HEK293 (cell line): ENCODE results near the gene ZBTB48.

ENCODE experiments used
- CTCF ChIA-PET: fragments of 350-600 bp; formaldehyde crosslinking; extraction: SDS; loops from one replicate; lab custom pipeline; 2021; ENCODE audit warnings: antibody characterized with exemption; lab: Yijun Ruan, JAX
- POLR2A ChIA-PET: fragments of 300-600 bp; formaldehyde crosslinking; extraction: SDS; loops from one replicate; lab custom pipeline; 2020; ENCODE audit warnings: antibody characterized with exemption, inconsistent platforms; lab: Yijun Ruan, JAX
- H3K27ac ChIP-seq: fragments of 200-500 bp; sonication (Bioruptor generic); 2 replicates; pipeline ENCODE4 v1.5.1; 2014; ENCODE audit warnings: low read depth, low read length, control low read depth, inconsistent platforms; ENCODE audit errors: extremely low read depth
- H3K36me3 ChIP-seq, 2 experiments: fragments of 200-500 bp in 1 of 2; sonication (Bioruptor generic) in 1 of 2; 1 replicate in 1 of 2; 2 replicates in 1 of 2; pipeline ENCODE4 v1.5.1; 2014 to 2017; ENCODE audit warnings: inconsistent platforms in 2 of 2, low read length in 2 of 2; ENCODE audit not compliant: control insufficient read depth in 2 of 2, insufficient read depth in 1 of 2
- H3K4me1 ChIP-seq: fragments of 200-500 bp; sonication (Bioruptor generic); 2 replicates; pipeline ENCODE4 v1.5.1; 2014; ENCODE audit warnings: mild to moderate bottlenecking, low read length, inconsistent platforms; ENCODE audit not compliant: control insufficient read depth, insufficient read depth
- H3K4me3 ChIP-seq: 2 replicates; pipeline ENCODE4 v1.5.1; 2011; ENCODE audit warnings: low read depth, mild to moderate bottlenecking, control low read depth, low read length, moderate library complexity
- H3K9me3 ChIP-seq: fragments of 200-500 bp; sonication (Bioruptor generic); 2 replicates; pipeline ENCODE4 v1.5.1; 2014; ENCODE audit warnings: low read depth, low read length, inconsistent platforms; ENCODE audit not compliant: control insufficient read depth, insufficient read depth
- GLIS1 ChIP-seq: fragments of 450-650 bp; formaldehyde crosslinking; IDR thresholded peaks from 2 replicates; pipeline ENCODE4 v1.5.1; 2016; ENCODE audit warnings: missing biosample characterization, missing genetic modification characterization
- OSR2 ChIP-seq: fragments of 450-650 bp; formaldehyde crosslinking; IDR thresholded peaks from 2 replicates; pipeline ENCODE4 v1.5.1; 2016; ENCODE audit warnings: missing biosample characterization, missing genetic modification characterization
- ZIC2 ChIP-seq: fragments of 450-650 bp; formaldehyde crosslinking; IDR thresholded peaks from 2 replicates; pipeline ENCODE4 v1.5.1; 2016; ENCODE audit warnings: missing biosample characterization, missing genetic modification characterization
- ZNF214 ChIP-seq: fragments of 450-650 bp; formaldehyde crosslinking; IDR thresholded peaks from 2 replicates; pipeline ENCODE4 v1.5.1; 2017; ENCODE audit warnings: missing biosample characterization, mild to moderate bottlenecking, missing genetic modification characterization, borderline replicate concordance
- ZNF223 ChIP-seq: fragments of 450-650 bp; formaldehyde crosslinking; IDR thresholded peaks from 2 replicates; pipeline ENCODE4 v1.5.1; 2016; ENCODE audit warnings: missing biosample characterization, missing genetic modification characterization
- ZNF354C ChIP-seq: fragments of 450-650 bp; formaldehyde crosslinking; IDR thresholded peaks from 2 replicates; pipeline ENCODE4 v1.5.1; 2016; ENCODE audit warnings: missing biosample characterization, missing genetic modification characterization, low read depth, borderline replicate concordance
- ZNF76 ChIP-seq: fragments of 450-650 bp; formaldehyde crosslinking; IDR thresholded peaks from 2 replicates; pipeline ENCODE4; 2016; ENCODE audit warnings: low read depth, missing biosample characterization, missing genetic modification characterization, borderline replicate concordance
- ZNF830 ChIP-seq: fragments of 450-650 bp; IDR thresholded peaks from 2 replicates; pipeline ENCODE4 v1.5.0; 2018; ENCODE audit warnings: missing biosample characterization, missing genetic modification characterization, low read depth, mild to moderate bottlenecking, moderate library complexity
- ZSCAN16 ChIP-seq: fragments of 450-650 bp; formaldehyde crosslinking; IDR thresholded peaks from 2 replicates; pipeline ENCODE4 v1.5.1; 2016; ENCODE audit warnings: missing biosample characterization, missing genetic modification characterization
- TF ChIP-seq, protein P1 (sequence below): fragments of 450-650 bp; formaldehyde crosslinking; IDR thresholded peaks from 2 replicates; pipeline ENCODE4 v1.5.1; 2016; ENCODE audit warnings: missing biosample characterization, missing genetic modification characterization
- TF ChIP-seq, protein P2 (sequence below): fragments of 450-650 bp; formaldehyde crosslinking; IDR thresholded peaks from 2 replicates; pipeline ENCODE4 v1.5.1; 2016; ENCODE audit warnings: missing biosample characterization, missing genetic modification characterization
- TF ChIP-seq, protein P3 (sequence below): fragments of 450-650 bp; formaldehyde crosslinking; IDR thresholded peaks from 2 replicates; pipeline ENCODE4 v1.5.1; 2016; ENCODE audit warnings: missing biosample characterization, missing genetic modification characterization, borderline replicate concordance

ZBTB48 gene

DNA sequence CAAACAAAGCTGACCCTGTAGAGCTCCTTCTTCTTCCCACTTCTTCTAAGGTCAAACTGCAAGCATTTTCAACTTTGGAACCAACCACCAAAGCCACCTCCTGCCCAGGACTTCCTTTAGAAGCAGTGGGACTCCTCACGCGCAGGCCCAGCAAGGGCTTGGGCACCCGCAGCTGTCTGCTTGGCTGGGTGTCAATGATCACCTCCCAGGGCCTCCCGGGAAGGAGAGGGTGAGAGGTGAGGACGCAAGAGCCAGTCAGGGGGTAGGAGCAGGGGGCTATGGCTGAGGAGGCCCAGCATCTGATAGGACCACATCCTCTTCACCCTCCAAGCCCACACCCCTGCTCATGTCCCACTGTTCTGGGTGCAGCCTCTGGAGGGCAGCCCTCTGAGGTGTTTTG lies 12.6 kb downstream of the ZBTB48 start:
- TF ChIP-seq ZIC2 (tag by site-specific recombination) (peak; percentile 69), ZNF830 (tag by site-specific recombination) (no peak), ZNF76 (no peak), ZNF354C (tag by site-specific recombination) (no peak), GLIS1 (tag by site-specific recombination) (peak; percentile 63)
- TF ChIP-seq, protein P1, sequence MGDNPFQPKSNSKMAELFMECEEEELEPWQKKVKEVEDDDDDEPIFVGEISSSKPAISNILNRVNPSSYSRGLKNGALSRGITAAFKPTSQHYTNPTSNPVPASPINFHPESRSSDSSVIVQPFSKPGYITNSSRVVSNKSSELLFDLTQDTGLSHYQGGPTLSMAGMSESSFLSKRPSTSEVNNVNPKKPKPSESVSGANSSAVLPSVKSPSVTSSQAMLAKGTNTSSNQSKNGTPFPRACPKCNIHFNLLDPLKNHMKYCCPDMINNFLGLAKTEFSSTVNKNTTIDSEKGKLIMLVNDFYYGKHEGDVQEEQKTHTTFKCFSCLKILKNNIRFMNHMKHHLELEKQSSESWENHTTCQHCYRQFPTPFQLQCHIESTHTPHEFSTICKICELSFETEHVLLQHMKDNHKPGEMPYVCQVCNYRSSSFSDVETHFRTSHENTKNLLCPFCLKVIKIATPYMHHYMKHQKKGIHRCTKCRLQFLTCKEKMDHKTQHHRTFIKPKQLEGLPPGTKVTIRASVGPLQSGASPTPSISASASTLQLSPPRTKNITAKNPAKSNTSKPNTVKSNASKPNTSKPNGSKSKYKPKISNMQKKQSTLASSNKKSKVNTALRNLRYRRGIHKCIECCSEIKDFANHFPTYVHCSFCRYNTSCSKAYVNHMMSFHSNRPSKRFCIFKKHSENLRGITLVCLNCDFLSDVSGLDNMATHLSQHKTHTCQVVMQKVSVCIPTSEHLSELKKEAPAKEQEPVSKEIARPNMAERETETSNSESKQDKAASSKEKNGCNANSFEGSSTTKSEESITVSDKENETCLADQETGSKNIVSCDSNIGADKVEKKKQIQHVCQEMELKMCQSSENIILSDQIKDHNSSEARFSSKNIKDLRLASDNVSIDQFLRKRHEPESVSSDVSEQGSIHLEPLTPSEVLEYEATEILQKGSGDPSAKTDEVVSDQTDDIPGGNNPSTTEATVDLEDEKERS: no peak
- Histone ChIP-seq H3K4me1 (no peaks in the 10 kb centered on the region), H3K4me3 (no peak overlapping the region), H3K9me3 (no peaks in the 10 kb centered on the region), H3K36me3 (peaks cover 3 to 100% of the 10 kb centered on the region in 2 experiments; a peak in 2 of 3 replicates), H3K27ac (no peak overlapping the region)
- ChIA-PET CTCF (interaction anchor here (1.8 kb wide), 1 partner anchor 38 kb away, joined by 7 read pairs; the partner anchor contains the start of gene TAS1R1), POLR2A (interaction anchor here (0.9 to 2.3 kb wide), 3 partner anchors 9 to 13 kb away, joined by 3 to 12 read pairs (median 4); partner anchors contain the start of gene ZBTB48)

DNA sequence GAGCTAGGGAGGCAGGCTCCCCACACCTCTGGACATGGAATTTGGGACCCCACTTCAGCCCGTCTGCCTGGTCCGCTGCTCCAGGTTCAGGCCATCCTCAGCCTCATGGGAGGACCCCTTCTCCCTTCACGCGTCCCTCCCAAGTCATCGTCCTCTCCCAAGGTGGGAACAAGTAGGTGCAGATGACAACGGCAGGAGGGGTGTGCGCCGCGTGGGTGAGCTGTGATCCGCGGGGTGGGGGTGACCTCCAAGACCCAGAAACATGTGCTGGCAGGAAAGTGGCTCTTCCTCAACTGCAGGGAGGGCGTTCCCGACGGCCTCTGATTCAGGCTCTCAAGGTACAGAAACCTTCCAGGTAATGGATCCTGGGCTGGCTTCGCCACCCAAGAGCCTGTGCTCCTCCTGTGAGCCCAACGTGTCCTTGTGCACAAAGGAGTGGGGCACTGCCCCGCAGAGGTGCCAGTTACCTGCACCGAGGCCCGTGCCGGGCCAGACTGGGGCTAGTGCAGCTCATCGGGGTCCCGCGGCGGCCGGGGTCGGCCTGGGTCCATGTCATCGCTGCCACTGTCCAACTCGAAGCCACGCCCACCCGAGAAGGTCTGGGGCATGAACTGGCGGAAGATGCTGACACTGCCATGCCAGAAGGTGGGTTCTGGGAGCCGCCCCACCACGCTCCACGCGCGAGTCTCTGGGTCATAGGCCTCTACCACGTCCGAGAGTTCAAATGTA lies 13.2 kb downstream of the ZBTB48 start:
- Histone ChIP-seq H3K4me3 (no peak overlapping the region), H3K36me3 (peaks cover 3 to 100% of the 10 kb centered on the region in 2 experiments; a peak in 2 of 3 replicates), H3K4me1 (no peaks in the 10 kb centered on the region), H3K9me3 (no peaks in the 10 kb centered on the region), H3K27ac (no peak overlapping the region)
- TF ChIP-seq, protein P2, sequence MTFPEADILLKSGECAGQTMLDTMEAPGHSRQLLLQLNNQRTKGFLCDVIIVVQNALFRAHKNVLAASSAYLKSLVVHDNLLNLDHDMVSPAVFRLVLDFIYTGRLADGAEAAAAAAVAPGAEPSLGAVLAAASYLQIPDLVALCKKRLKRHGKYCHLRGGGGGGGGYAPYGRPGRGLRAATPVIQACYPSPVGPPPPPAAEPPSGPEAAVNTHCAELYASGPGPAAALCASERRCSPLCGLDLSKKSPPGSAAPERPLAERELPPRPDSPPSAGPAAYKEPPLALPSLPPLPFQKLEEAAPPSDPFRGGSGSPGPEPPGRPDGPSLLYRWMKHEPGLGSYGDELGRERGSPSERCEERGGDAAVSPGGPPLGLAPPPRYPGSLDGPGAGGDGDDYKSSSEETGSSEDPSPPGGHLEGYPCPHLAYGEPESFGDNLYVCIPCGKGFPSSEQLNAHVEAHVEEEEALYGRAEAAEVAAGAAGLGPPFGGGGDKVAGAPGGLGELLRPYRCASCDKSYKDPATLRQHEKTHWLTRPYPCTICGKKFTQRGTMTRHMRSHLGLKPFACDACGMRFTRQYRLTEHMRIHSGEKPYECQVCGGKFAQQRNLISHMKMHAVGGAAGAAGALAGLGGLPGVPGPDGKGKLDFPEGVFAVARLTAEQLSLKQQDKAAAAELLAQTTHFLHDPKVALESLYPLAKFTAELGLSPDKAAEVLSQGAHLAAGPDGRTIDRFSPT (tag by site-specific recombination): 0 out of 2 replicates have a peak, but pooled peaks have one; percentile 25
- no peak for TF ChIP-seq ZNF214
- ChIA-PET POLR2A (interaction anchor here (0.9 to 1.5 kb wide), 2 partner anchors 8 to 13 kb away, joined by 3 to 4 read pairs; partner anchors contain the start of gene ZBTB48), CTCF (no interaction called here)

DNA sequence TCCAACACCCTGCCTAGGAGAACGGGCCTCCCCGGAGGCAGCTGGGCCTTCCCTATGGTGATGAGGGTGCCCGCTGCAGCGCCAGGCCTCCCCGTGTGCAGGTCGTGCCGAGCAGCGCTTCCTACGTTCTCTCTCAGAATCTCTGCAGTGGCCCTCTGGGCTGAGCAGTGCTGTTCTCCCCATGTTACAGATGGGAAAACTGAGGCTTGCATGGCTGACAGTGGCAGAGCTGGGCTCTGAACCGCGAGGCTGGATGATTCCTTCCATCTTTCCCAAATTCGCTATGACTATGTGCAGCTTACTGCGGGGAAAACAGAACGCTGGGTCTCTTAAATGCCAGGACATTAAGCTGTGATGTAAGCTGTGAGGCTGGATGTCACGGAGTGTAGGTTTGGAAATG lies 14.0 kb downstream of the ZBTB48 start:
- TF ChIP-seq ZIC2 (tag by site-specific recombination): no peak
- TF ChIP-seq, protein P3, sequence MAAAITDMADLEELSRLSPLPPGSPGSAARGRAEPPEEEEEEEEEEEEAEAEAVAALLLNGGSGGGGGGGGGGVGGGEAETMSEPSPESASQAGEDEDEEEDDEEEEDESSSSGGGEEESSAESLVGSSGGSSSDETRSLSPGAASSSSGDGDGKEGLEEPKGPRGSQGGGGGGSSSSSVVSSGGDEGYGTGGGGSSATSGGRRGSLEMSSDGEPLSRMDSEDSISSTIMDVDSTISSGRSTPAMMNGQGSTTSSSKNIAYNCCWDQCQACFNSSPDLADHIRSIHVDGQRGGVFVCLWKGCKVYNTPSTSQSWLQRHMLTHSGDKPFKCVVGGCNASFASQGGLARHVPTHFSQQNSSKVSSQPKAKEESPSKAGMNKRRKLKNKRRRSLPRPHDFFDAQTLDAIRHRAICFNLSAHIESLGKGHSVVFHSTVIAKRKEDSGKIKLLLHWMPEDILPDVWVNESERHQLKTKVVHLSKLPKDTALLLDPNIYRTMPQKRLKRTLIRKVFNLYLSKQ: no peak
- no peak for TF ChIP-seq ZSCAN16
- TF ChIP-seq ZNF223 (tag by site-specific recombination): no peak
- TF ChIP-seq OSR2 (tag by site-specific recombination): no peak
- POLR2A ChIA-PET: interaction anchor here (0.9 to 1.1 kb wide), 2 partner anchors 8 to 14 kb away, joined by 4 read pairs; partner anchors contain the start of gene ZBTB48
- H3K36me3 ChIP-seq: peaks cover 3 to 99% of the 10 kb centered on the region in 2 experiments; a peak in 2 of 3 replicates

More for the DNA sequence above, 14.0 kb downstream of the ZBTB48 start:
- H3K4me3 ChIP-seq: no peak overlapping the region
- no peak overlapping the region for H3K27ac ChIP-seq
- CTCF ChIA-PET: no interaction called here
- no peaks in the 10 kb centered on the region for H3K4me1 ChIP-seq
- H3K9me3 ChIP-seq: no peaks in the 10 kb centered on the region
